ENCODE results near the gene IL20RB.

The IL20RB gene

DNA sequence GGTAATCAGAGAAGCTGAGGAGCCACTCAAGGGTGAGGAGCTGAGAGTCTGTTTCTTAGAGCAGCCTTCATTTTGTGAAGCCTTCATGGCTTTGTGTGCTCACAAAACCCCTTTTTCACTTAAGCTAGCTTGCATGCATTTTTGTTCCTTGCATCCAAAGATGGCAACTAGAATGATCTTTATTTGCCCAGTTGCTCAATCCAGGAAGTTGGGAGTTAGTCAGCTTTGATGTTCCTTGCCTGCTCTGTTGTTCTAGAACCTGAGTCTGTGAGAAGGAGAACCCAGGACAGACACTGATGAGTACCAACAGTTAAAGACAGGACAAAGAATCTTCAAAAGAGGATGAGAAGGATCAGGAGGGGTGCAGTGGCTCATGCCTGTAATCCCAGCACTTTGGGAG lies 81.8 kb downstream of the IL20RB start:
- no peak for DNase-seq (ENCODE audit: low read depth in 2 of 2)

DNA sequence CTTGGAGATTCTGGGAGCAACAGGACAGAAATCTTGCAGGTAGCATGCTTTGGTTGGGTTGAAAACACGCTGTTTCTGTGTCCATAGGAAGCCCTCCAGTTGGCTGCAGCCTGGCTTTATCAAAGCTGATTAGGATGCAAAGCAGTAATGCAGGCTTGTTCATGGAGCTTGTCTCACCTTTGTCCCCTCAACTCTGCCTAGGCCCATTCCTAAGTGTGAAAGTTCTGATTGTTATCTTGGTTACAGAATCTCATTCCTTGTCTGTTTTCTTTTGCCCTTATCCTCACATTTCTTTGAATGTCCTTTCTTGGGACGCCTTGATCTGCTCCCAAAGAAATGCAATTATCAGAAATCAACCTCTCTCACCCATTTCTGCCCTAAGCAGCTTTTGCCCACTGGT lies 83.5 kb downstream of the IL20RB start:
- DNase-seq (ENCODE audit: low read depth in 2 of 2): no peak

DNA sequence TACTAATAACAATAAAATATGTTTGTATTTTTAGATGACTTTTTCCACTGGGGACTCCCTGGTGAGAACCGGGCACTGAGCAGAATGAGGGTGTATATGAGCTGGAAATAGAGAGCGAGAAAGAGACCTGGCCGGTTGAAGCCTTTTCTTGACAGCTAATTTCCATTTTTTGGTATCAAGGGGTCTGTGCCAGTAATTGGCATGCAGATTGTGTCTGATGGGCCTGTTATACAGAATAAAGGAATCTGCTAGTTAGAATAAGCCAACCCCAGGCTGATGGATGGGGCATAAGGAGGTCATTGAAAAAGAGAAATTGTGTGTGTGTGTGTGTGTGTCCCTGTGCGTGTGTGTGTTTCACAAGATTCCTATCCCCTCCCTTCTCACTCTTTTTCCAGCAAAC lies 83.9 kb downstream of the IL20RB start:
- no peak for DNase-seq (ENCODE audit: low read depth in 2 of 2)

DNA sequence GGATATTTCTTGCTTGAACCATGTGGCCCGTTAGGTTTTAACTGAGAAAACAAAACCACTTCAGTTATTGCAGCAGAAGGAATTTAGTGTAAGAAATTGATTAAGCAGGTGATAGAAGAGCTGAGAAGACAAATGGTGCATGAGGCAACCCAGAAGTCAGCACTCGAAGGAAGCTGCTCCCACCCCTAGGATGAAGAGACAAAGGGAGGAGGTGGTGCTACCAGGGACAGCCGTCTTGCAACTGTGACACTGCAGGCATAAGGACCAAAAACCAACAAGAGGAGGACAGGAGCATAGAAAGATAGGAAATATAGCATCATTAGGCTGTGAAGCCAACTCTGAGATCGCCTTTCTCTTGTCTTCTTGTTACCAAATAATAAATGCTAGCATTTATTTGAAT lies 89.0 kb downstream of the IL20RB start:
- no peak for DNase-seq (ENCODE audit: low read depth in 2 of 2)

DNA sequence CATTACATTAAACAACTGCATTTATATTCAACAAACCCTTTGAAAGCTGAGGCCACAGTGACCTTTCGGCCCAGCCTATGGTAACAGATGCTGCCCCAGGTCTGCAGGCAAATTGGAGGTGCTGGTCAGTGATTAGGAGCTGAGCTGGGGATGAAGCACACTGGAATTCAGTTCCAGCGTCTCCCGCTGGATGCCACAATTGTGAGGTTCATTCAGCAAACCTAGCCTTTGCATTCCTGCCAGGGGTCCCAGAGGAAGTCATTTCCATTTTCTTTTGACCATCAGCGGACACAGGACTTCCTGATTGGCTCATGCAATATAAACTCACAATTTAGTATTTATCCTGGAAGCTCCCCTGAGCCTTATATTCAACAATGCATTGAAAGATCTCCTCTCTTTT lies 89.5 kb downstream of the IL20RB start:
- DNase-seq (ENCODE audit: low read depth in 2 of 2): no peak

DNA sequence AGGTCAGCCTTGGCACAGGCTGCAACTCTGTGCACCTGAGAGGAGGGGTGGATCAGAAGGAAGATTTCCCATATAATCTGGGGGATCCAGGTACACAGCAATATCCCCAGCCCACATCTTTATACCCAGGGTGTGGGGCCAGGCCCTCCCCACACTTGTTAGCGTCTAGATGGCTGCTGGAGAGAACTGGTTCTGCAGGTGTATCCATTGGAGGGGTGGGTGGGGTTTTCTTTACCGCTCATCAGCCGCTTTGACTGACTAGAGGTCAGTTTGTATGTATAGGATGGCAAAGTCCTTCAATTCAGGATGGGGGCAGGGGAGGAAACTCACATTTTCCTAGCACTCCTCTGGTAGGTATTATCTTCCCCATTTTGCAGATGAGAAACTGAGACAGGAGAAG lies 92.5 kb downstream of the IL20RB start:
- no peak for DNase-seq (ENCODE audit: low read depth in 2 of 2)

DNA sequence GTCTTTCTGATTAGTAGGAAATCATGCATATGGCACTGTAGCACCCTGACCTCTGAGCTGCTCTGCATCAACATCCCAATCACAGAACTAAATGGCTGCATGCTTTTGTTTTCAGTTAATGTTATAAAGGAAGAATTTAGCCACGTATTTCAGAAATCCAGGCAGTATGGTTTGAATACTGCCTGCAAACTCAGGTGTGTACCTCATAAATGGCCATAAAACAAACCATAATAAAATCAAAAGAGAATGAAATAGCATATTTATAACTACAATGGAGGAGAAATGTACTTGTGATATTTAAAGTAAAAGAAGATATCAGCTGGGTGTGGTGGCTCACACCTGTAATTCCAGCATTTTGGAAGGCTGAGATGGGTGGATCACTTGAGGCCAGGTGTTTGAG lies 94.5 kb downstream of the IL20RB start:
- DNase-seq (ENCODE audit: low read depth in 2 of 2): no peak

Measured in fibroblast of skin of left quadriceps (primary cell).